SKM-1 treated with dmso at 0.1 percent for 144 hours (cell line): ENCODE results near the gene SMARCC1.

Source experiments
- DNase-seq: peaks from one replicate; lab custom pipeline; 2025; ENCODE audit not compliant: unreplicated experiment; lab: John Stamatoyannopoulos, UW

SMARCC1 gene

DNA sequence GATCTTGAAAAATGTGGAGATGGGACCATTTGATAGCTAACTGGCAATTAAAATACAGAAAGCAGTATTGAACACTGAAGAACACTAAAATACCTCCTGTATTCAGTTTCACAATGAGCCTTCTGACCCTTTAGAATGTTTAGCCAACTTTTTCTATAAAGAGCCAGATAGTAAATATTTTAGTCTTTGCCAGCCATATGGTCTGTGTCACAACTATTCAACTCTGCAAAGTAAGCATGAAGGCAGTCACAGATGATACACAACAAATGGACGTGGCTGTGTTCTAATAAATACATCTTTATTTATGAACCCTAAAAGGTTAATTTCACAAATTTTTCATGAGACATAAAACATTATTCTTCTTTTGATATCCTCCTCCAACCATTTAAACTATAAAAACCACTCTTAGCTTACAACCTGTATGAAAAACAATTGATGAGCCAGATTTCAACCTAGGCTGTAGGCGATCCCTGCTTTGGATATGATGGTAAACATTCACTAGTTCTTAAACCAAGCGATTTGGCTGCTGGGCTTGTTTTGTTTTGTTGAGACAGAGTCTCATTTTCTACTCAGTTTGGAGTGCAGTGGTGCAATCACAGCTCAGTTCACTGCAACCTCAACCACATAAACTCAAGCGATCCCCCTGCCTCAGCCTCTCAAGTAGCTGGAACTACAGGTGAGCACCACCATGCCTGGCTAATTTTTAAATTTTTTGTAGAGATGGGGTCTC lies 189.5 kb downstream of the SMARCC1 start:
- no peak for DNase-seq

DNA sequence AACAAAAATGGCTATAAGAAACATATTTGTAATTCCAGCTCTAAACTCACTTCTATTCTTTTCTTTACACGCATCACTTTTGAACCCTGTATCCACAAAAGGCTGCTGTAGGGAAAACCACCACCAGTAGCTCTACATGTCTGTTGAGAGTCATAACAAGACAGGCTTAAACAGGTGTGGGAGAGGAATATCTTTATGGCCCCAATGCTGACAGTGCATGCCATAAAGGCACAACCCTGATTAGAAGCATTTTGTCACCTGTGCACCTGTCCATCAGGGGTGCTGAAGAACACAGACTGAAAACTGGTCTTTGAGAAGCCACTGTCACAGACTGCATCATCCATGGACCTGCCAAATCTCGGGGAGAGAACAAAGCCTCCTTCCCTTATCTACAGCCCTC lies 191.5 kb downstream of the SMARCC1 start:
- DNase-seq: no peak

DNA sequence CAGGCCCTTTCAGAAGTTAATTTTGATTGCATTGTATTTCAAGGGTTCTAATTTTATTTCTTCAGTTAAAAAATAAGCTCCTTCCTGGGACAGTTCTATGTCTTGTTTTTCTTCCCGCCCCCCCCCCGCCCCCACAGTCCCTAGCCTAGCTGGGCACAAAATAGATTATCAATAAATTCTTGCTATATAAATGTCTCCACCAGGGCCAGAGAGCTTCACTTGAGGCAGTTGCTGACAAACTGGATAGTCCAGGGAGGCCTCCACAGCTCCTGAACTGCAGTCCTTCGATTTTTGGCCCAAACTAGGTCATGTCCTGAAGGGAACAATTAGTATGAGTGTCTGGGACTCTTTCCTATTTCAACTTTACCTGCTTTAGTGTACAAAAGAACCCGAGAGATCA lies 193.1 kb downstream of the SMARCC1 start:
- DNase-seq: no peak

DNA sequence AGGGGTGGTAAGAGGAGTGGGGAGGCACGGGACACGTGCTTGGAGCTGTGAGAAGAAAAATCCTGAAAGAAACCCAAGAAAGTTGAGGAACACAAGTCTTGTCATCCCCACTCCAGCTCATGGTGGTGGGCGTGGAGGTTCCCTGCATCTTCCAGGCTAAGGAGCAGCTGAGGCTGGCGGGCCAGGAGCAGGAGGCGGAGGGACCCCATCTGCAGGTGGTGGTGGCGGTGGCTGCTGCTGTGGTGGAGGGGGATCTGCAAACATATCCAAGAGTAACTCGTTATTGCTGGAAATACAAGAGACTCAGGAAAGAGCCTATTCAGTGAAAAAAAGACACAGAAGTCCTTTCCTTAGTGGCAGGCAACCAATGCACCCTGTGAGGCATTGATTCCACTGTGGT lies 193.6 kb downstream of the SMARCC1 start:
- DNase-seq: no peak

DNA sequence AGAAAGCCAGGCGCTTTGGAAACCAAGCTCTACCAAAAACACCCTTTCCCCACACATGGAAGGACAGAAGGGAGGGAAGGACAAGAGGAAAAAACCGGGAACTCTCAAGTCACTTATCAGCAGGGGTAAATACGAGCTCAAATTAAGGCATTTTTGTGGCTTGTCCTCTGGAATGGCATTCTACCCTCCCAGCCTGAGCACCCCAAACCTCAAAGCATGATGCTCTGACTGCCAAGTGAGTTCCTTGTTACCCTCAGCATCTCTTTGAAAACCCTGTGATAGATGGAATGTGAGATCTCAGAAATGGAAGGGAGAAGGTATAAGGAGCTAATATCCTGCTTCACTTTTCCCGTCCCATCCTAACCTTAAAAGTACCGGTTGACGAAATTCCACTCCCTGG lies 194.9 kb downstream of the SMARCC1 start:
- DNase-seq: no peak

DNA sequence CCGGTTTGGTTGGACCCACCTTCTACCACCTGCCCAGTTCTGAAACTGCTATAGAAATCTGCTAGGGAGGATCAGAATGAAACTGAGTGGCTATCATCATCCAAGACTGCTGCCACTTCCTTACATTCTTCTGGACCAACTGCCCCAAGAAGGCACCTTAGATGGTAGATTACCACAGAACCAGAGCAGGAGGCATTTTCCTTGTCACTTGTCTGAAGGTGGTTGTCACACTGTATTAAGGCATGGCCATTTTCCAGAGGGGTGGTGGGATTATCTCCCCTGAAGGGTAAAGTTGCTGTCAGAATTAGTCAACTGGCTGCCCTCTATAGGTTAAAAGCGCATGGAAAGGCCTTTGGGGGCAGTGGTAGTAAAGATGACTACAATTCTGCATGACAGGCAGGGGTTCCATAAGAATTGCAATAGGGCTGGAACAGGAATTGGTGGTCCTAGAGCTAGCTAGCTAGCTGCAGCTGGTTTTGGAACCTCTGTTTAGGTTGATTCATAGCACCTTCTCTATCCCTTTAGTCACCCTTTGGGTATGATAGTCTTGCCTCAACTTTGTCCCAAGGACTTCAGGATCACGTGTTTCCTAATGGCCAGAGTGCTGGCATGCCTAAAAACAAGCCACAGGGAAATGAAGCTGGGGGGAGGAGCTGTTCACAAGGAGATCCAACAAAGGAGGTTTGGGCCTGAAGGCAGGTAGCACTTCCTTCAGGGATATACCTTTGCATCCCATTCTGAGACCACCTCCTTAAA lies 198.2 kb downstream of the SMARCC1 start:
- DNase-seq: no peak

DNA sequence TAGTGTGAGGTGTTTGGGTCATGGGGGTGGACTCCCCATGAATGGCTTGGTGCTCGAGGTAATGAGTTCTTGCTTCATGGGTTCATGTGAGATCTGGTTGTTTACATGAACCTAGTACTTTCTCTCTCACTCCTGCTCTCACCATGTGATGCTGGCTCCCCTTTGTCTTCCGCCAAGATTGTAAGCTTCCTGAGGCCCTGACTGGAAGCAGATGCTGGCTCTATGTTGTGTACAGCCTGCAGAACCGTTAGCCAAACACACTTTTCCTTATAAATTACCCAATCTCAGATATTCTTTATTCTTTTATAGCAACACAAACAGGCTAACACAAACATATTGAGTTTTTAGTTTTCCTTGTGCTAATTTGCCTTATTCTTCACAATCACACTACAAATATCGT lies 199.9 kb downstream of the SMARCC1 start:
- no peak for DNase-seq

DNA sequence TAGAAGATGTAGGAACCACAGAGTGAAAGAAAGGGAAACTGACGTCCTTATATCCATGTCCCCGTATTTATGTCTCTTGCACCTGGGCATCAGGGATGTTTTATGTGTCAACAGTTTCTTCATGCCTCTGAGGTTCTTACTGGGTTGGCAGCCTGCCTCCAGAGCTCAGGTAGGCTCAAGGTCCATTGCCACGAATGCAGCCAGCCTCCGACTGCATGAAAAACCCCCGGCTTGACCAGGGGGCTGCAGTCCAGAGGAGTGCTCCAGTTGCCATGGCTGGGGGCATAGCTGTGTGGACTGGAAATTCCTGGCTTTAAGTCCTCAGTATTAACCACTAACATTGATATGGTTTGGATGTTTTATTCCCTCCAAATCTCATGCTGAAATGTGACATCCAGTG lies 200.3 kb downstream of the SMARCC1 start:
- DNase-seq: no peak

DNA sequence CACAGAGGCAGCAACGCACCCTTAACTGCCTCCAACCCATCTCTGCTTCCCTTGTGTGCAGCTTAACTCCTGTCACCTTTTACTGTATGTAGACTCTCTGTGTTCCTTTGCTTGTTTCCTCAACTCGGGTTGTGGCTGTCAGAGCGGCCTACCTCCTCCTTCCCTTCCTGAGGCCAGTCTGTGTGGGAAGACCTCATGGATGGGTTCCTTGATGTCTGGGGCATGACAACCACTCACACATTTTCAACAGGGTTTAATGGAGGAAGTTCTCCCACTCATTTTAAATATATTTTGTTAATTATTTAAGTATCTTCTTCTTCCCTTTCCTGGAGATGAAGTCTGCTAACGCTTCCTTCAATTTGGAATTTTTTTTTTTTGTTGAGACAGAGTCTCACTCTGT lies 201.2 kb downstream of the SMARCC1 start:
- DNase-seq: no peak

DNA sequence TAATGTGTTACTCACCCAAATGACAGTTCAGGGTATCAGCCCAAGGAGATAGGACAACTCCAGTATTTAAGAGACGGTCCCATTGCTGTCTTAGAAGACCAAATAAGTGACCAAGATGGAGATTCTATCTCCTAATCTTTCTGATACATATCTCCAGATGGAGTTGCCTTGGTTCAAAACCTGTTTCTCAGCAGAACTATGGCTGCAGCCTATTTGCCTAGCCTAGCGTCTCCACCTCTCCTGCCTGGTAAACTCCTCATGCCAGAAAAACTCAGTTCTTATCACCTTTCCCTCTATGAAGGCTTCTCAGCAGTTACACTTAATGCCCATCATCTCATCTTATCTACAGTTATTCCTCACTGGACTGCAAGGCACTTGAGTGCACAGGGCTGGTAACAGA lies 201.8 kb downstream of the SMARCC1 start:
- DNase-seq: no peak

DNA sequence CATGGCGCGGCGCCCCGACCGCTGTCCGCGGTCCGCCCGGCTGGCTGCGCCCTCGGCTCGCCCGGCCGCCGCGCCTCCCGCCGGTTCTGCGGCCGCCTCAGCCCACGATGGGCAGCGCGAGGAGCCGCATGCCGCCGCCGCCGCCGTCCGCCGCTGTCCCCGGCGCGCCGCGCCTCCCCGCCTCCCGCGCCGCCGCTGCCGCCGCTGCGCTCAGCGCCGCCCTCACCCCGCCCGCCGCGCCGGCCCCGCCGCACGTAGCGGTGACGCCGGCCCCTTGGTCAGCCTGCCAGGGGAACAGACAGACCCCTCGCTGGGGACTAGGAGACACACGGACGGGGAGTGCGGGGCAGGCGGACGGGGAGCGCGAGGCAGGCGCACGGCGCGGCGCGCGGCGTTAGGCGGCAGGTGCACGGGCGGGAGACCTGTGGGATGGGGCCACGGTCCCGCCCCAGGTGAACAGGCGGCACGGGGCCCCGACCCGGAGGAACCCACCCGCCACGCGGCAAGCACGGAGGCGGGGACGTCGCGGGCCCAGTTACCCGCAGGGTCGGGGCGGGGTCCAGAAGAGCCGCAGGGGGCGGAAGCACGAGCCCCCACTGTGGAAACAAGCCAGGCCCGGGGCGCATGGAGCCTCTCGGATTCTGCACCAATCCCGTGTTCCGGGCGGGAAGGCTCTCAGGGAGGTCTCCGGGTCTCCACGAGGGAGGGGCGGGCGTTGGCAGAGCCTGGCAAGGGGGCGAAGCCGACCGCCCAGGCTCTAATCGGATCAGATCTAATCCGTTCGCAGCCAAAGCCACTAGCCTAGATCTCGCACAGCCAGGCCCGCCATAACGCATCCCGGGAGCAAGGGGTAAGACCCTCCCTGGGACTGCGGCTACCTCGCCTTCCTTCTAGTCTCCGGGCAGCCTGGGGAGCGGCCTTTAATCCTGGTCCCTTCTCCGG lies 202.7 kb downstream of the SMARCC1 start, which contains the start of gene CSPG5:
TSS of gene CSPG5 (minus strand) at position 175 of the 942 bp plus-strand sequence. CDS start at position 3, 172 bp downstream.
- DNase-seq: no peak

DNA sequence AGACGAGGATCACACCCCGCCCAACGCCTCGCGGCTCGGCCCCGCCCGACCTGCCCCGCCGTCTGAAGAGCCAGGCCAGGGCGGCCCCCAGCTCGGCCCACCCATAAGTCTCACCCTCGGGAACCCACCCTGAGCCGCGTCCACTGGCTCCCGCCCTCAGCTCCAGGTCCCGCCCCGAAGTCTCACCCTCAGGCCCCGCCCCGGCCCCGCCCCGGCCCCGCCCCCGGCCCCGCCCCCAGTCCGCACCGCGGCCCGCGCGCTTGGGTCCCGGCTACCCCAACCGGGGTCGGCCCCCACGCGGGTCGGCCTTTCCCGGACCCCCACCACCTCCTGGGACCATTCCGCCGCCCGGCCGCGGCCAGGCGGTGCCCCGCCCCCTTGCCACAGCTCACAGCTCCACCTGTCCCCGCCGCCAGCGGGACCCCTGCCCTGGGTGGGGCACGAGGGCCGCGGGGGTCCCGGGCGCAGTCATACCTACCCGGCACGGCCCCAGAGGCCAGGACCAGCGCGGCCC lies 203.5 kb downstream of the SMARCC1 start:
- DNase-seq: no peak

DNA sequence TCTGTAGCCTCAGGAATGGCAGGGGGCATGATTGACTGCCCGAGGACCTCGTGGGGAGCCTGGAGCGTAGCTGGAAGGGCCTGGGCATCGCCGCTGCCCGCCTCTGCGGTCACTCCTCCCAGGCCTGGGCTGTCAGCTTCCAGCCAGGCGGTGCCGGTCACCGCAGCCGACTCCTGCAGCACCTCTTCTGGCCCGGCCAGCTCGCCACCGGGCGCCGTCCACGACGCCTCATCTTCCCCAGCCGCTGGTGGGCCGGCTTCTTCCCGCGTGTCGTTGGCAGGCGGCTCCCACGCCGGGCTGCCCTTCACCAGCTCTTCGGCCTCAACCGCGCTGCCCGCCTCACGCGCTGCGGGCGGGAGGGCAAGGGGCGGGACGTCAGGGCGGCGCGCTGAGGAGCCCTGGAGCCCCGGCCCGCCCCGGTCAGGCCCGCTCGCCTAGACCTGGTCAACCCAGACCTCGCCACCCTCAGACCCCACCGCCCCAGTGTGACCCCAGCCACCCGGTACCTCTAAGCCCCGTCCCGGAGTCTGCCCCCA lies 204.0 kb downstream of the SMARCC1 start:
- DNase-seq: no peak

DNA sequence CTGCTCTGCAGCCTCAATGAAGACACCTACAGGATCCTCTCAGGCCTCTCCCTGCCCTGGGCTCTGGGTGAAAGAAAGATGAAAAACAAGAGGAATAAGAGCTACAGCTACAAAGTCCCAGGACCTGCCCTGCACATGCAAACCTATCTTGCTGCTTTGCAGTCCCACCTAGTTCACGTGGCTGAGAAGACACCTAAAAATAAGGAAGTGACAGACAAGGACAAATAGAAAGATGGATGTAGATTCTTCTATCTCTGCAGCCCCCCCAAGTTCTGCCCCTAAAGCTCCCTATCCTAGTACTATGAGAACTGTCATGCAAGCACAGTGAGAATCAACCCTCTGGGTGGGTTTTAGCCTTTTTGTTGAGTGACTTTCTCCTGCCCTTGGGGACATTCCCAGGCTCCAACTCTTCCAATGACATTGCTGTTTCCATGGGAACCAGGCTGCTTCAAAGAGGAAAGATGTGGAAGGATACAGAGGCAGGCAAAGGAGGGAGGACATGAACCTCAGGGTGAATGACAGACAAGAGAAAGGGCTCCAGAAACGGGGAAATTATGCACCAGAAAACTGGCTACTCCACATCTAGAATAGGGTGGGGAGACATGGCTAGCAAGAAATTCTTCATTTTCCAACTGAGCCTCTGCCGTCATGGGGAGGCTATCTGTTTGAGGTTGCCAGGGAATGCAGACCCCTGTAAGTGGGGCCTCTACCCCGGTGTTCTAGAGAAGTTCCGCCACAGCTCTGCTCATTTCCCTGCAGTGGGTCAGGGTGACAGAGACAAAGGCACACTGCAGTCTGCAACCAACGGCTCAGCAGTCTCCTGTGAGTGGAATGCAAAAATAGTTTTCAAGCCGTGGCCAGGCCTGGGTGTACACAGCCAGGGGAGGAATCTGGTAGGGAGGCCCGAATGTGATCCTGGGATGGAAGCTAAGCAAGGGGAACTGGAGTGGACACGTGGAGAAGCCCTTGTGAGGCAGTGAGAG lies 208.2 kb downstream of the SMARCC1 start:
- DNase-seq: no peak

DNA sequence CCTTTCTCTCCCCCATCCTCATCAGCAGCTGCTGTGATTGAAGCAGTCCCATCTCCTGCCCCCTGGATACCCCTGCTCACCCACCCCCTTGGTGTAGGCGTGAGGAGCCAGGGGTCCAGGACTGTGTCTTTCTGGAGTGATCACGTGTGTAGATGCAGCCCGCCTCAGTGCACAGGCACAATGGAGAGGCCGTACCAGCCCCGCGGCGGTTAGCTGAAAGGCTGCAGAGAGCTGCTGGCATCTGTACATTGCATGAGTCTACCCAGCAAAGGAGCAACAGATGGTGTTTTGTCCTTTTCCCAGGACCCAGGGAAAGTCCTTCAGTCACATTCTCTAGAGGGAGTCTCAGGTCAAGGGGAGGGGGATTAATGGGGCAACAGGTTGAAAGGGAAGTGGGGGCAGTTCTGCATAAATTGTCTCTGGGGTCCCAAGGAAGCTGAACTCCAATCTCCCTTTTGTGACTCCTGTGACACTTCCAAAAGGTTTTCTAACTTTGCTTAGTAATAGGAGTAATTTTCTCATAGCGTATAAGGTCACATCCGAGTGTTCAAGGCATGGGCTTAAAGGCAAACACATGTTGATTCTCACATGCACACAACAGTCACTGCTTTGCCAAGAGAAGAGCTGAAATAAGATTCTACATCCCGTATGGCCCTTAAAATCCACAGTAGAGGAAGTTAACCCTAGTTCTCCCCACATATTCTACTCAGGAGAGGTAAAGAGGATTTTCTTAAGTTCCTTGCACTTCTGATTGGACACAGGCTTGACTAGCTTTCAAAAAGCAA lies 210.1 kb downstream of the SMARCC1 start:
- no peak for DNase-seq

DNA sequence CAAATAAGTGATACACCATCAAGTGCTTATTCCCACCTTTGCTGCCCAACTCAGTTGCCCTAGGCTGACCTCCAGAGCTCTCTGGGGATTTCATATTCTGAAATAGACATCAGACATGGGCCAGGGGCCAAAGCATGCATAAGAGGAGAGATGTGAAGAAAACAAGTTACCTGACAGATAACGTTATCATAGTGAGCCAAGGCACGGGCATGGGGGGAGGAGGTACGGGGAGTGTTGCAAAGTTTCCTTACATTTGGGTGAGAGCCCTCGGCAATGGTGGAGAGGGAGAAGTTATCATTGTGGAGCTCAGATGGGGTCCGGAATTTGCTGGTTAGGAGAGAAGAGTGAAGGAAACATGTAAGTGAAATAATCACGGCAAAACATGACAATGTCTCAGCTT lies 212.8 kb downstream of the SMARCC1 start:
- no peak for DNase-seq

DNA sequence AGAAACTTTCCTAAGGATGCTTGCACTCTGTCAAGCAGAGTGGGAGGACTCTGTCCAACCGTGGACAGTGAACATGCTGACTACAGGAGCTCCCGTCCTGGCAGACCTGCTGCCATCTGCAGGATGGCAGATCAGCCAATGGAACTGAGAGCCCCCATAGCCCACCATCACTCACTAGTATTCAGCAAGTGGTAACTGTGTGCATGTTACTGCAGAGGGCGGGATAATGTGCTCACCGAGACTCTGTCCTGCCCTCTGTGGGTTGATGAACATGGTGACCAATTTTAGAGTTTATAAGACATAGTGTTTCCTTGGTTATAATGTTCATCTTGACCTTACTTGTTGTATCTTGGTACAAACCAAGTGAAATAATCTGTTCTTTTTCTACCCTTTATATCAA lies 214.5 kb downstream of the SMARCC1 start:
- DNase-seq: no peak

DNA sequence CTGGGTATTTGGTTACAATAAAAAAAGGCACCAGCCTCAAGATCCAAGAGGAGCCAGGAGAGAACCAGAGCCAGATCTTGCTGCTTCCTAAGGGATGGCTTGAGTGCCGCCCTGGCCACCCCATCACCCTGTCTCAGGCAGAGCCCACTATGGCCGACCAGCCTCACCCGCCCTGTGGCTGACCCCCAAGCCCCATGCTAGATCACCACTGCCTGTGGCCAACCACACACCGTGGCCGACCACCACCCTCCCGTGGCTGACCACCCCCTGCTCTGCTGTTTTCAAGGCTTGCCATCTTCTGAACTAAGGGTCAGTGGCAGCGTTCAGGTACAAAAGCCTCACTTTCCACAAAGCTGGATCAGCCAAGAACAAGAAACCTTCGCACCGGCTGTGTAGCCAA lies 215.0 kb downstream of the SMARCC1 start:
- no peak for DNase-seq
